ENCODE results near the gene SLC35A3.
A peak's percentile ranks its signal among the peaks of the same experiment; 100 is the strongest.
"Not testable (repeated sequence)": the region's sequence is repeated elsewhere in the genome, so short reads cannot be mapped to it uniquely, and the experiment has no call there.

The SLC35A3 gene

GRCh38 chr1:99944192-99944591 is 25.6 kb upstream of the SLC35A3 start:
- TF ChIP-seq, protein P1, sequence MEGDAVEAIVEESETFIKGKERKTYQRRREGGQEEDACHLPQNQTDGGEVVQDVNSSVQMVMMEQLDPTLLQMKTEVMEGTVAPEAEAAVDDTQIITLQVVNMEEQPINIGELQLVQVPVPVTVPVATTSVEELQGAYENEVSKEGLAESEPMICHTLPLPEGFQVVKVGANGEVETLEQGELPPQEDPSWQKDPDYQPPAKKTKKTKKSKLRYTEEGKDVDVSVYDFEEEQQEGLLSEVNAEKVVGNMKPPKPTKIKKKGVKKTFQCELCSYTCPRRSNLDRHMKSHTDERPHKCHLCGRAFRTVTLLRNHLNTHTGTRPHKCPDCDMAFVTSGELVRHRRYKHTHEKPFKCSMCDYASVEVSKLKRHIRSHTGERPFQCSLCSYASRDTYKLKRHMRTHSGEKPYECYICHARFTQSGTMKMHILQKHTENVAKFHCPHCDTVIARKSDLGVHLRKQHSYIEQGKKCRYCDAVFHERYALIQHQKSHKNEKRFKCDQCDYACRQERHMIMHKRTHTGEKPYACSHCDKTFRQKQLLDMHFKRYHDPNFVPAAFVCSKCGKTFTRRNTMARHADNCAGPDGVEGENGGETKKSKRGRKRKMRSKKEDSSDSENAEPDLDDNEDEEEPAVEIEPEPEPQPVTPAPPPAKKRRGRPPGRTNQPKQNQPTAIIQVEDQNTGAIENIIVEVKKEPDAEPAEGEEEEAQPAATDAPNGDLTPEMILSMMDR (conservative IDR thresholded peaks at IDR 0.05; ENCODE audit: low read depth, low read length) = no peak
- DNase-seq (ENCODE audit: low read depth) = no peak
- no peak overlapping the region for H3K4me3 ChIP-seq (ENCODE audit: low read depth, low read length)

DNA sequence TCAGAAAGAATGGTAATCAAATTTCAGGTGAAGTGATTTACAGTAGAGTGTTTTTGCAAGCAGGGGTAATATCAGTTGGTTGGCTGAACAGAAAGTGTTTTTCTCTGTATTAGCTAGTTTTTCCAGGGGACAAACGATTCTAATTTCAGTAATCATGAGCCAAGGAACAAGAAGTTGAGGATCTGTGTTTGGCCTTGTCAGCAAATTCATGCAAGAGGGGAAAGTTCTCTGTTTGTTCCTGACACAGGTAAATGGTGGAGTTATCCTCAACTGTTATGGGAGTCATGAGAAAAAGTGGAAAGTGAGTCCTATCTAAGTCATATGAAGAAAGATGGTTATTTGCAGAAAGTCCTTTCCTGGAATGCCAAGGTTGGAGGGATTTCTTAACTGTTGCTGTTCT is 24.6 kb upstream of the SLC35A3 start:
- TF ChIP-seq, protein P1 (conservative IDR thresholded peaks at IDR 0.05; ENCODE audit: low read depth, low read length) = no peak

DNA sequence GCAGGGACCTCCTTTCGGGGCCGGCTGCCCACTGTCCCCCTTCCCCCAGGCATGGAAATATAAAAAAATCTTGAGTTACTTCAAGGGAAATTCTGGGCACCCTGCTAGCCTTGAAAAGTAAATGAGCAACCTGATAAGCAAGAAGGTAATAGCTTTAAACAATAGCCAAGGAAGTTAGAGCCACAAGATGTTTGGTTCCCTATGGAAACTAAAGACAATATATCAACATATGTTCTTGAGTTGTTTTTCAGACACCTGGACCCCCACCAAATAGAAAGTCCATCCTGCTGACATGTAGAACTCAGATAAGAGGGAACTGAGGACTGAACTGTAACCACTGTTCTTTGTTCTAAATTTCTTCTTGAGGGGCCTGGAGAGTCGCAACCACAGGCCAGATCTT is 19.3 kb upstream of the SLC35A3 start:
- TF ChIP-seq, protein P1 (conservative IDR thresholded peaks at IDR 0.05; ENCODE audit: low read depth, low read length) = no peak
- no peak for DNase-seq (ENCODE audit: low read depth)
- H3K4me3 ChIP-seq (ENCODE audit: low read depth, low read length) = no peak overlapping the region

More for the DNA sequence above, 24.6 kb upstream of the SLC35A3 start:
- DNase-seq (ENCODE audit: low read depth) = no peak
- no peak overlapping the region for H3K4me3 ChIP-seq (ENCODE audit: low read depth, low read length)

DNA sequence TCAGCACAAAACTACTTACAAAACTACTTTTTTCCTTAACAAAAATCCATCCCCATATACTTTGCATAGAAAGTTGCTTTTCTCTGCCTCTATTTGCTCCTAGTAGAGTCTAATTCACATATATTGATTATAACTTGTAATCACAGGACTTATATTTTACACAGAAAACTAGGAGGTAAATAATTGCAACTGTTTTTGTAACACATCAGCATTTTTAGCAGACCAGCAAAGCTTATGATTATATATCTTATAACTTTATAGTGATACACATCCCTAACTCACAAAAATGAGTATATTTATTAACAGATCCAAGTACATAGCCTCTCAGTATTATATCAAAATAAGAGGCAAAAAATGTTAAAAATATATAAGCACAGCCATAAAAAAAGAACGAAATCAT is 17.3 kb upstream of the SLC35A3 start:
- TF ChIP-seq, protein P1 (conservative IDR thresholded peaks at IDR 0.05; ENCODE audit: low read depth, low read length) = no peak
- no peak for DNase-seq (ENCODE audit: low read depth)
- no peak overlapping the region for H3K4me3 ChIP-seq (ENCODE audit: low read depth, low read length)

- DNase-seq (ENCODE audit: low read depth) = no peak
- TF ChIP-seq, protein P1 (conservative IDR thresholded peaks at IDR 0.05; ENCODE audit: low read depth, low read length) = no peak
- no peak overlapping the region for H3K4me3 ChIP-seq (ENCODE audit: low read depth, low read length)
Observed at GRCh38 chr1:99955375-99955774, 14.4 kb upstream of the SLC35A3 start.

DNA sequence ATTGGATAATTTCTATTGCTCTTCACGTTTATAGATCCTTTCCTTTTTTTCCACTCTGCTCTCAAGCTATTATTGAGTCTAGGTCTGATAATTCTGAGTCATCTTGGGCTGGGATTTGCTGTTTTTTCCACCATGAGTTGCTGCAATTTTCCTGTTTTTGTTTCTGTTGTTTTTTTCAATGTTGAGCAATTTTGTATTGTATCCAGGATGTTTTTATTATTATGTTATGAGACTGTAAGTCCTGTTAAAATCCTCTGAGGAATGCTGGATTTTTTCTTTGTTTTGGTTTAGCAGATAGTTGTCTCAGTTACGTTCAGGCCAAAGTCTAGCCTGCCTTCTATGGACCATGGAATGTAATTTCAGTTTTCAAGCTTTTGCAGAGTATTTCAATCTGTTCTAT is 13.0 kb upstream of the SLC35A3 start:
- DNase-seq (ENCODE audit: low read depth) = peak; percentile 59
- H3K4me3 ChIP-seq (ENCODE audit: low read depth, low read length) = no peak overlapping the region
- TF ChIP-seq, protein P1 (conservative IDR thresholded peaks at IDR 0.05; ENCODE audit: low read depth, low read length) = peak; percentile 40

- TF ChIP-seq, protein P1 (conservative IDR thresholded peaks at IDR 0.05; ENCODE audit: low read depth, low read length) = no peak
- no peak overlapping the region for H3K4me3 ChIP-seq (ENCODE audit: low read depth, low read length)
- no peak for DNase-seq (ENCODE audit: low read depth)
Observed at GRCh38 chr1:99957818-99958217, 12.0 kb upstream of the SLC35A3 start.

- not testable (repeated sequence) for H3K4me3 ChIP-seq (ENCODE audit: low read depth, low read length); DNase-seq (ENCODE audit: low read depth)
Observed at GRCh38 chr1:99959189-99959705, 10.5 kb upstream of the SLC35A3 start.

GRCh38 chr1:99960260-99960659 is 9.5 kb upstream of the SLC35A3 start:
- not testable (repeated sequence) for DNase-seq (ENCODE audit: low read depth); H3K4me3 ChIP-seq (ENCODE audit: low read depth, low read length)

Measured in choroid plexus epithelial cell (primary cell).